AG10803 (cell line): ENCODE results near the gene TAS2R9.
A peak's percentile ranks its signal among the peaks of the same experiment; 100 is the strongest.

Source experiments
- DNase-seq: peaks from one replicate; pipeline ENCODE4 v3.0.0; 2010; ENCODE audit warnings: low read depth
- H3K4me3 ChIP-seq: 2 replicates; pipeline ENCODE4 v1.5.1; 2011; ENCODE audit warnings: mild to moderate bottlenecking, low read length, control low read depth
- TF ChIP-seq, protein P1 (sequence below): conservative IDR thresholded peaks from 2 replicates; pipeline ENCODE4 v1.5.1; 2011; ENCODE audit warnings: mild to moderate bottlenecking, low read length, control low read depth, inconsistent platforms

The TAS2R9 gene

DNA sequence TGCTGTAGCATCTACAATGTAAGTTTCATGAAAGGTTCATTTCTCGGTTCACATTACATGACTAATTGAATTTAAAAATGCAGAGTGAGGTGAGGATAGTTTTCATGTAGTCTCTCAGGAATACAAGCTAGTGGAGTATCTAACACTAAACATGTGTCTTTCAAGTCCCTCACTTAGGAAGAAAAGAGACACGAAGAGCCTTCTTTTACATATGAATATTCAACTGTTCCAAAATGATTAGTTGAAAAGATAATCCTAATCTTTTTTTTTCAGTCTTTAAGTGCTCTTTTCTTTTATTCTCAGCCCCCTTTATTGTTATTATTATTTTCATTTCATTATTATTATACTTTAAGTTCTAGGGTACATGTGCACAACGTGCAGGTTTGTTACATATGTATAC lies 28.5 kb upstream of the TAS2R9 start:
- TF ChIP-seq, protein P1, sequence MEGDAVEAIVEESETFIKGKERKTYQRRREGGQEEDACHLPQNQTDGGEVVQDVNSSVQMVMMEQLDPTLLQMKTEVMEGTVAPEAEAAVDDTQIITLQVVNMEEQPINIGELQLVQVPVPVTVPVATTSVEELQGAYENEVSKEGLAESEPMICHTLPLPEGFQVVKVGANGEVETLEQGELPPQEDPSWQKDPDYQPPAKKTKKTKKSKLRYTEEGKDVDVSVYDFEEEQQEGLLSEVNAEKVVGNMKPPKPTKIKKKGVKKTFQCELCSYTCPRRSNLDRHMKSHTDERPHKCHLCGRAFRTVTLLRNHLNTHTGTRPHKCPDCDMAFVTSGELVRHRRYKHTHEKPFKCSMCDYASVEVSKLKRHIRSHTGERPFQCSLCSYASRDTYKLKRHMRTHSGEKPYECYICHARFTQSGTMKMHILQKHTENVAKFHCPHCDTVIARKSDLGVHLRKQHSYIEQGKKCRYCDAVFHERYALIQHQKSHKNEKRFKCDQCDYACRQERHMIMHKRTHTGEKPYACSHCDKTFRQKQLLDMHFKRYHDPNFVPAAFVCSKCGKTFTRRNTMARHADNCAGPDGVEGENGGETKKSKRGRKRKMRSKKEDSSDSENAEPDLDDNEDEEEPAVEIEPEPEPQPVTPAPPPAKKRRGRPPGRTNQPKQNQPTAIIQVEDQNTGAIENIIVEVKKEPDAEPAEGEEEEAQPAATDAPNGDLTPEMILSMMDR, result no peak
- no peak for DNase-seq
- H3K4me3 ChIP-seq, result no peak overlapping the region

DNA sequence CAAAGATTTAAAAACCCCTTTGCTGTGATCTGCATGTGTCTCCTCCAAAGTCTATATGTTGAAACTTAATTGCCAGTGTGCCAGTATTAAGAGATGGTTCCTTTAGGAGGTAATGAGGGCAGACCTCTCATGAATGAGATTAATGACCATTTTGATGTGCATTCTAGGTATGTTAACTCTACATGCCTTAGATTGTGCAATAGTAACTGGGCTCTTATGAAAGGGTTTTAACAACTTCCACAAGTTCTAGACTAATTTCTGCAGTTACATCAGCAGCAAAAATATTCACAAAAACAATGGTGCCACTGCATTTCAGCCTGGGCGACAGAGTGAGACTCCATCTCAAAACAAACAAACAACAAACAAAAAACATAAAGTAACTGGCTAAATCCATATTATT lies 20.0 kb upstream of the TAS2R9 start:
- DNase-seq, result peak; percentile 51
- TF ChIP-seq, protein P1, result no peak
- H3K4me3 ChIP-seq, result no peak overlapping the region

DNA sequence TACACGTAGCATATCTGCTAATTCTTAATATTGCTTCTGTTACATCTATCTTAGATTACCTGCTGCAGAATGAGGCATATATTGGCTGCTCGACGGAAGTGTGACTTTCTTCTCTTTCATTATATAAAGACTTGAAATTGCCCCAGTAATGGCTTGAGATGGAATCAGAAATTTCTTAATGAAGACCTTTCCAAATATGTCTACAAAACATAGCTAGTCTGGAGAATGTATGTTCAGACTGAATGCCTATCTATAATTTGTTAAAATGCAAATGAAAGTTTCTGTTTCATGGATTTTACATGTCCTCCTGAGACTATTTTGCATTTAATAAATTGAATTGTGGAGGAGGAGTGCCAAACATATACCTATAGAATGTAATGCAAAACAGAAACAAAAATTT lies 16.3 kb upstream of the TAS2R9 start, which contains the start of gene TAS2R10:
TAS2R10 (minus strand) TSS at position 101 of the 400 bp plus-strand sequence; CDS start at position 12, 89 bp downstream.
- H3K4me3 ChIP-seq, result no peak within 1 kb of the TSS
- no peak for DNase-seq
- TF ChIP-seq, protein P1, result no peak

DNA sequence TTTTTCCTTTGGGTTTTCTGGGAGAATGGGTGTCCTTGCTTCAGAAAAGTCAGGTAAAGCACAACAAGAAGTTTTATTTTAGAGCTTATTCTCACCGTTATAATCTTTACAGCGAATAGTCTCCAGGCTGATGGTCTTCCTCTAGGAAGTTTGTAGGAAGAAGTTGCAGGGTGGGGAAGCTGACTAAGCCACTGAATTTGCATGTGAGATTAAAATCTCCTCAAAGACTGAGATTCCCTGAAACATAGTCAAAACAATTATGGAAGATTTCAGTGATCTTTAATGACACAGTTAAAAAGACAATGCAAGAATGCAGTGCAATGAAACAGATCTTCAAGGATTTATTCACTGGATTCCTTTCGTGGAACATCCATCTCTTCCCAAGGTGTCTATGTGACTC lies 15.0 kb upstream of the TAS2R9 start:
- no peak for DNase-seq
- no peak overlapping the region for H3K4me3 ChIP-seq
- TF ChIP-seq, protein P1, result no peak

DNA sequence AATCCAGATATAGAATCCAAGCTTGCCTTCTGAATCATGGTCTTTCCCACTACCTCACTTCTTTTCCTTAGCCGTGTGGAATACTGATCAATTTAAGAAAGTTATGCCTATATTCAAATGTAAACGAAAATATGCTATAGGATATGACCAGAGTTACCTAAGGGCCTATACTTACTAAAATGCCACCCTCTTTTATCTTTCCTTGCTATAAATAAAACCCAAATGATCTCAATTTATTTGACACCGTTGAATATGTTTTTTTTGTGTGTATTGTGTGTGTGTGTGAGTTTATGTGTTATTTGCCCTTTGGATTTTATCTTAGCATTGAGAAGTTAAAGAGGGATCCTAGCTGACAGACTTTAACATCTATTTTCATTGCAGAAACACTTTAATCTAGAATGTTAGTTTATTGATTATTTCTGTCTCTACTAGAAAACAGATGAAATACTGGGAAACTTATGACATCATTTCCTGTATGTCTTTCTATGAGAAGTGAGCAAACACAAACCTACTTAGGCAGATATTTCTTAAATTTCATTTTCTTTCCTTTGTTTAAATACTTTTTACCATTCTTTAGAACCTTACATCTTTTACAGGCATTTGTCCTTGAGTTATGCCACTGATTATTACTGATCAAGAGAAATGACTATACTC lies 2.0 kb upstream of the TAS2R9 start:
- H3K4me3 ChIP-seq, result no peak overlapping the region
- no peak for DNase-seq
- TF ChIP-seq, protein P1, result no peak

DNA sequence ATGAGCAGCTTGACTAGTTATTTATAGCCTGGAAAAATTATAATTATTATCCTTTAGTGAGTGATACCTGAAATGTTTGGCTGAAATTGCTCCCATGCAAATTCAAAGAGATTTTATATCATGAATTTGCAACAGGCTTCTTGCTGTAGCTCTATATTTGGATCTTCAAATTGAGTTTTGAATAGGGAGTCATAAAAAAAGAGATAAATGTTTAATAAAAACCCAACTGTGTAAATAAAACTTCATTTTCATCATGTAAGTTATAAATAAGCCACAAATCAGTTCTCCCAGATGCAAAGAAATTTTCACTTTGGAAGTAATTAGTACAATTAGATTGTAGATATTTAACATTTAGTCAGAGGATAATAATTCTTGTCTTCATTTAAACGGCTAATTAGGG lies 2.8 kb downstream of the TAS2R9 start, which contains the start of gene TAS2R8:
TAS2R8 (minus strand) TSS at position 101 of the 400 bp plus-strand sequence. CDS start 306 bp downstream, outside the sequence.
- TF ChIP-seq, protein P1, result no peak
- H3K4me3 ChIP-seq, result no peak within 1 kb of the TSS
- no peak for DNase-seq

DNA sequence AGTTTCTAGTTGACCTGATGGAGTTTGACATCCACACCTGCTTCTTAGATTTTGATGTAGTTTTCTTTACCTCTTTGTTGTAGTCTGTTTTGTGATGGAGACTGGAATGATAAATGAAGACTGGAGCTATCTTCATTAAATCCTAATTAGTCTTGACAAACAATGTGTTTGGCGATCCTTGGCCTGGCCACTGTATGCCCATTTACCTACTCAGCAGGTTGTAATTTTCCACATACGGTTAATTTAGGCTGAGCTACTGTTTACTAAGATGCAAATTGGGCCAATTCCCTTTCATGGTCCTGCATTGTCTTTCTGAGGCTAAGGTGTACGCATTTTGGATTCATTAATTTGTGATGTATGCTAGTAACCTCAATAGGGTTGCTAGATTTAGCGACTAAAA lies 7.4 kb downstream of the TAS2R9 start, which contains the start of gene TAS2R7:
TAS2R7 (minus strand) TSS at position 41 of the 400 bp plus-strand sequence. CDS start 57 bp downstream, outside the sequence.
- TF ChIP-seq, protein P1, result no peak
- no peak for DNase-seq

More for the DNA sequence above, 7.4 kb downstream of the TAS2R9 start, which contains the start of gene TAS2R7:
- H3K4me3 ChIP-seq, result no peak within 1 kb of the TSS
